Retina (tissue), 1 donor: ENCODE measurements around the gene FIBCD1.

ENCODE experiments used
- DNase-seq: peaks from one replicate; pipeline ENCODE4 v3.0.0-alpha.2; 2016

Gene FIBCD1

DNA sequence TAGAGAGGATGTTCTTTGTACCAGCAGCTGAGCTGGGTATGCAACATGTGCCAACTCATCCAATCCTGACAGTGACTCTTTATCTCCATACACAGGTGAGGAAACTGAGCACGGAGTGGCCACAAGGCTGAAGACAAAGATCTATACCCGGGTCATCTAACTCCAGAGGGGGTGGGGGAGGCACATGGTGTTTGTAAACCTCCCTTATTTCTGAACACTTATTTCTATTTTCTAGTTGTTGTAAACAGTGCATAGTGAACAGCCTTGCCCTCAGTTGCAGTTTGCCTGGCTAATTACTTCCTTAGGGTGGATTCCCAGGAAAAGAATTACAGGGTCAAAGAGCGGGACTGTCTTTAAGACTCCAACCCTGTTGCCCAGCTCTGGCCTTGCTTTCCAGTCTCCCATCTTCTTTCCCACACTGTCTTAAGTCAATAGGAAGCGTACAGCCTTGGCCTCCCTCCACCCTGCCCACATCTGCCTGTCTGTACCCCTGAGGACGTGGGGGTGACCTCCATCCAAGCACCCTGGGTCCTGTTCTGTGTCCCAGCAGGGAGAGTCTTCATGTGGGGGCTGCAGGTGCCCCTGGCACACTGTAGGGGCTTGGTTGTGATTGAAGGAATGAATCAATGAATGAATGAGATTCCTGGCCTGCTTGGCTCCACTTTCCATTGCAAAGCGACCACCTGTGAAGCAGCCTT lies 13.2 kb upstream of the FIBCD1 start:
- DNase-seq: no peak

DNA sequence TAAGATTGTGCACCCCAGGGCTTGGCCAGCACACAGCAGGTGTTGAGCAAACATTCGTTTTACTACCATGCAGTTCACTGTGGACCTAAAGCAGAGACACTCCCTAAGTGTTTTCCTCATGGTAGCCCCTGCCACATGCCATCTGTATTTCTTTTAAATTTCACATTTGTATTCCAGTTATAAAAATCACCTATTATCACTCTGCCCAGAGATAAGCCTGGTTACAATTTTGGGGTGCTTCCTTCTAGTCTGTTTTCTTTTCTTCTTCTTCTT lies 10.9 kb upstream of the FIBCD1 start:
- no peak for DNase-seq

DNA sequence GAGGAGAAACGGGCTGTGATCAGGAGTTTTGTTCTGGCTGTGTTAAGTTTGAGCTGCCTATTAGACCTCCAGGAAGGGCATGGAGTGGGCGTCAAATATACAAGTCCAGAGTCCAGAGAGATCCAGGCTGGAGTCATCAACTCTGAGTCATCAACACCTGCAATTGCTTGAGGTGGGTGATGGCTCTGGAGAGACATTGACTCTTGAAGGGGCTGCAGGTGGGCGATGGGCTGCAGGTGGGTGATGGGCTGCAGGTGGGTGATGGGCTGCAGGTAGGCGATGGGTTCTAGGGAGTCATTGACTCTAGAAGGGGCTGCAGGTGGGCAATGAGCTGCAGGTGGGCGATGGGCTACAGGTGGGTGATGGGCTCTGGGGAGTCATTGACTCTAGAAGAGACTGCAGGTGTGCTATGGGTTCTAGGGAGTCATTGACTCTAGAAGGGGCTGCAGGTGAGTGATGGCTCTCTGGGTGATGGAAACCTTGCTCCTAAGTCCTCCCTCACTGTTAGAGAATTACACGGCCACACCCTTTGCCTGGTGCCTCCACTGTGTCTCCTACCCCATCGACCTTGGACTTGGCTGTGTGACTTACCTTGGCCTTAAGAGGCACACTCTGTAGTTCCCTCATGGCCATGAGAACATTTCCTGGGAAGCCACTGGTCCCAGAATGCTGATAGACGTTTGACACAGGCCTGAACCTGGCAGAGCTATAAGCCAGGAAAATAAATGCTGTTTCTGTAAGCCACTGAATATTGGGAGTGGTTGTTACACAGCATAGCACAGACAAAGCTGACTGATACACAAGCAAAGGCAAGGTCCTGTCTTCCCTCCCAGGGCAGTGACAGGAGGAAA lies 10.4 kb upstream of the FIBCD1 start:
- DNase-seq: no peak

DNA sequence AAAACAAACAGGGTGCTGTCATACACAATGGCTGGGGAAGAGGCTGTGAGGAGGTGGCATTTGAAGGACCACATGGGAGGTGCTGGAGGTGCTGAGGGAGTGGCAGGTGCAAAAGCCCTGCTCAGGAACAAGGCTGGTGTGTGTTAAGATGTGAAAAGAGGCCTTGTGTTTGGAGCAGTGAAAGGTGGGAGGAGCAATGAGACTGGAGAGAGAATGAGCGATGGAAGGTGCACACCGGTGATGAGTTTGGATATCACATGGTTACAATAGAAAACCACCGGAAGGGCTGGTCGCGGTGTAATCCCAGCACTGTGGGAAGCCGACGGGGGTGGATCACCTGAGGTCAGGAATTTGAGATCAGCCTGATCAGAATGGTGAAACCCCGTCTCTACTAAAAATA lies 9.2 kb upstream of the FIBCD1 start:
- DNase-seq: no peak

DNA sequence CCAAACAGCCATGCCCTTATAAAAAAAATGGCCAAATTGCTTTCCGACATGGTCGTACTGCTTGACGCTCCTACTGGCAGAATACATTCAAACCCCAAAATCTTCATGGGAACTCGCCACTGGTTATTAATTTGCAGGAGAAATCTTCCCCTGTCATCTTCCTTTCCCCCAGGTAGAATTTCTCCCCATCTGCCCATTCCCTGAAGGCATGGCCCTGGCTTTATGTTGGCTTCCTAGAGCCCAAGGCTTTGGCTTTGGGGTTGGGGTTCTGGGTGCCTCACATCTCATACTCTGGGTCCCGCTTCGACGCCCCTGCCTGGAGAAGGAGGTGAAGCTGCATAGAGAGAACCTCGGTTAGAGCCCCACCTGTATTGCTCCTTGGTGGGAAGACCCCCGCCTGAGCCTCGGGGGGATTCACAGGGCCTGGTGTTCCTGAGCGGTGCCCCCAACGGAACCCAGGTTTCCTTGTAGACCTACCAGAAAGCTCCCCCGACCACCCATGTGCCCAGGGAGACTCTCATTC lies 8.6 kb upstream of the FIBCD1 start:
- no peak for DNase-seq

DNA sequence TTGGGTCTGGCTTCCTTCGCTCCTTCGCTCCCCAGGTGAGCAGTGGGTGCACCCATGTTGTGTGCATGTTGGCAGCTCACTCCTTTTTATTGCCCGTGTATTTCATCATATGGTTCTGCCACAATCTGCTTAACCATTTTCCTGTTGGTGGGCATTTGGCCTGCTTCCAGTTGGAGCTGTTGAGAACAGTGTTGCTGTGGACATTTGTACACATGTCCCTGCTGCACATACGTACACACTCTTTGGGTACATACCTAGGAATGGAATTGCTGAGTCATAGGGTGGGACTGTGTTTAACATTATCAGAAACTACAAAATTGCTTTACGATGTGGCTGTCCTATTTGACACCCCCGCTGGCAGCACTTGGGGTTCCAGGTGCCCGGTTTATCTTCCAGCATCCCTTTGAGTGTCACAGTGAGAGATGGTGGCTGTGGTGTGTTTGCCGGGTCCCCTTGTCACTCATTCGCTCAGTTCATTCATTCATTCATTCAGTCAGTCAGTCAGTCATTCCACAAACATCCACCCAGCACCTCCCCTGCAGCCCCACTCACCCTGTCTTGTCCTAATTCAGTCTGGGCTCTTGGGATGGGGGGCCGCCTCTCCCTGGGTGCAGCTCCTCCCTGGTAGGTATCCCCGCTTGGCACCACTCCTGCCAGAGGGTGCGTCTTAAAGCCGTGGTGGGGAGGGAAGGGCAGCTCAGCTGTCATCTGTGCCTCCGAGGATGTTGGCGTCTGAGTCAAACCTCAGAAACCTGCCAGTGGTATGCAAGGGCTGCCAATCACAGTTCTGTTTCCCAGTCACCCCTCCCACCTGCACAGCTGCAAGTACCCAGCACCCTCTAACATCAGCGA lies 7.9 kb upstream of the FIBCD1 start:
- no peak for DNase-seq

DNA sequence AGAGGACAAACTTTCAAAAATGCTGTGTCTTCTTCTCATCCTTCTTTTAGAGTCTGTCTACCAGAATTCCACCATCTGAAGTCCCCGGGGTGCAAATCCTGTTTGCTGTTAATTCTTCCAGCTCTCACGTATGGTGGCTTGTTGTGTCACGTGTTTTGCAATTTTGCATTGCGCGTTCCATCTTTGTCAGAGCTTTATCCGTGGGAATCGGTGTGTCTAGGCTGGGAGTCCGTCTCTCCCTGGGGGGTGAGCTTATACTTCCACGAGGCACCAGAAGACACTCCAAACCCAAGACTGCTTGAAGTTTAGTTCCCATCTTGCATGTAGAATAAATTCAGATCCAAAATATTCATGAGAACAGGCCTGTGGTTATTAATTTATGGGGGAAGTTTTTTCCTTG lies 6.1 kb upstream of the FIBCD1 start:
- no peak for DNase-seq

DNA sequence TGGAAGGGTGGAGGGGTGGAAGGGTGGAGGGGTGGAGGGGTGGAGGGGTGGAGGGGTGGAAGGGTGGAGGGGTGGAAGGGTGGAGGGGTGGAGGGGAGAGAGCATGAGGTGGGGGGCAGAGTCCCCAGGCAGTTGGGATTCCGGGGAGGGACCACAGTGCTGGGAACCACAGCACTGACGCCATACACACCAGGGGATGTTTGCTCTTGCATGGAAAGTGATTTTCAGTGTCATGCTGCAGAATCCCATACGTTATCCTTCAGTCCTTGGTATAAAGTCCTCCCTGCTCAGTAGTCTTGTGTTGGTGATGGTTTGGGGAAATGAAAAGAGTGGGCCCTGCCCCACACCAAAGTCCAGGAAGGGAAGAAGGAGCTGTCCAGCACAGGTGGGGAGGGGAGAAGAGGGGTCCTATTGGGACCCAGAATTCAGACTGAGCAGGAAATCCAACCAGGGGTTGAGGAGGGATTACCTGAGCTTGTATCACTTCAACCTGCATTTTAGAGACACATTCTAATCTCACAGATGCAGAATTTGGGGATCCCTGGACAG lies 5.5 kb upstream of the FIBCD1 start:
- DNase-seq: no peak

DNA sequence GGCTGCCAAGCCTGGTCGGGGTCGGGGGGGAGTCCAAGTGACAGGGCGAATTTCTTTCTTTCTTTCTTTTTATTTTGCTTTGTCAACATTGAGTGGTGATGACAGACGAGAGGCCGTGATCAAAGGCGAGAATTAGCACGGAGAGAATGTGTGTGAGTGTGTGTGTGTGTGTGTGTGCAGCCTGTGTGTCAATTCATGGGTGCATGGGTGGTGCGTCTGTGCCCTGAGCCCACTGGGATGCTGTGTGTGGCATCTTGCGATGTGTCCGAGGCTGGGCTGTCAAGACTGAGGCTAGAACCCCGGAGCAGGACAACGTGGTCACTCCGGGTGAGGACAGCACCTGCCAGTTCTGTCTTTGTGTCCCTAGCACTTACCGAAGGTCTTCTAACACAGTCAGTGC lies 4.7 kb upstream of the FIBCD1 start:
- peak; percentile 68 for DNase-seq

DNA sequence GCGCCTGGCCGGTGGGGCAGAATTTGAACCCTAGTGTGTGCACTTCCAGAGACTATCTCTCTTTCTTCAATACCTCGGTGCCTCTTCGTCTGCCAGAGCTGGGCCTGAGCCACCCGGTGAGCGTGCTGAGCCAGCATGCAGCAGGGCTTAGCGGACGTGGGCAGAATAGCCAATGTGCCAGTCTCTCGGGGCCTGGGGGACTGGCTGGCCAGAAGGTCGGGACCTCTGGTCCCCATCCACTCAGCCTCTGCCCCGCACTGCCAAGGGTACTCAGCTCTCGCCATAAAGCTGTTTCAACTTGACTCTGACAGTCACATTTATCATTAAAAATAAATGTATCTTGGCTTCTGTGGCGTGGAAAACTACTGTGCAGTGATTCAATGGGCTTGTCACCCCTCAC lies 4.2 kb upstream of the FIBCD1 start:
- DNase-seq: no peak

DNA sequence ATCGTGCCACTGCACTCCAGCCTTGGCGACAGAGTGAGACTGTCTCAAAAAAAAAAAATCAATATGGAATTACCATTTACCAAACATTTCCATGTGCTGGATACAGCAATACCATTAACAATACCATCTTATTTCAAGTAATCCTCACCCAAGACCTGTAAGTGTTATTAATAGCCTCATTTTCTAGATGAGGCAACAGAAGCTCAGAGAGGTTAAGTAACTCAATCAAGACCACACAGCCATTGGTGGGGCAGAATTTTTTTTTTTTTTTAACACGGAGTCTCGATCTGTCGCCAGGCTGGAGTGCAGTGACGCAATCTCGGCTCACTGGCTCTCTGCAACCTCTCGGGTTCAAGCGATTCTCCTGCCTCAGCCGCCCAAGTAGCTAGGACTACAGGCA lies 3.6 kb upstream of the FIBCD1 start:
- DNase-seq: no peak

DNA sequence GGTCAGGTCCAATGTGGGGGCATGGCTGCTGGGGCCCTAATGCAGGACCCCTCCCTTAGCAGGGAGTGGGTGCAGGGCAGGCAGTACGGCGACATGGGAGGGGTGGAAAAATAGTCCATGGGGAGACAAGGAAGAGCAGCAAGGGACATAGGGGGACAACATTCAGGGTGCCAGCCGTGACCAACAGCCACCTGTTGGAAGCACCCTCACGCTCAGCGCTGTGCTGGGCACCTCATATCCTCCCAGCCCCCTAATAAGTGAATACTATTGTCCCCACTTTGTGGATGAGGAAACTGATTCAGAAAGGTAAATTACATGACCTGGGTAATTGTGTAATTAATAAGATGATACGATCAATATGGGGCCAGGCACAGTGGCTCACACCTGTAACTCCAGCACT lies 3.0 kb upstream of the FIBCD1 start:
- no peak for DNase-seq

DNA sequence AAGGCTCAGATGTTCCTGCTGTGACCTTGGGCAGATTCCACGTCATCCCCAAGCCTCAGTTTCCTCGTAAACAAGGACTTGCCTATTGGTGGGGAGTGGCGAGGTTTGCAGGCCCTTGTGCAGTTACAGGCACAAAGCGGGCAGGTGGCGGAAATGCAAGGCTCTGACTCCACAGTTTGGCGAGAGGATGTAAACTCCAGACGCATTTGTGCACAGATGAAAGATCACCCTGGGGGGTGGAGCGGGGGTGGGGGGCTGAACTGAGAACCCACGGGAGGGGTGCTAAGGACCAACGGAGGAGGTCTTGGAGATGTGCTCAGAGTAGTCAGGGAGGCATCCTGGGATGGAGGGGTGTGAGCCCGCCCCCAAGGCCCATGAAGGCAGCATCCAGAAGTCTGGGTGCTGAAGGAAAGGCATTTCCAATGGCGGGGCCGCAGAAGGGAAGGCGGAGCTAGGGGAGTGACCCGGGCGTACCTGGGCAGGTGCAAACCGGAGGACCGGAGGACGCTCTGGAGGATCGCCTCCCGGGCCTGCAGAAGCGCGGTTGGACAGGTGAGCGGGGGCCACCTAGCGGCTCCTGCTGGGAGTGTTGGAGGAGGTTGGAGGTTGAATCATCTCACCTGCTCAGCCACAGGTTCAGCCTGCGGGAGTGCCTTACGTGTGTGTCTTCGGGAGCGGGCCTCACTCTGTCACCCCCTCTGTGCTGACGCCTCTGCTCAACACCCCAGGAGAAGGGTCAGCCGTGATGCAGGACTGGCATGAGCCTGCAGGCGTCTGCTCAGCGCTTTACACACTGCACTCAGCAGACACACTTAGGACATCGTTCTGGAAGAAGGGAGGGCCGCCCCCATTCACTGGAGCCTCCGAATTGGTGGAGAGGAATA lies 1.9 kb upstream of the FIBCD1 start:
- peak; percentile 86 for DNase-seq

DNA sequence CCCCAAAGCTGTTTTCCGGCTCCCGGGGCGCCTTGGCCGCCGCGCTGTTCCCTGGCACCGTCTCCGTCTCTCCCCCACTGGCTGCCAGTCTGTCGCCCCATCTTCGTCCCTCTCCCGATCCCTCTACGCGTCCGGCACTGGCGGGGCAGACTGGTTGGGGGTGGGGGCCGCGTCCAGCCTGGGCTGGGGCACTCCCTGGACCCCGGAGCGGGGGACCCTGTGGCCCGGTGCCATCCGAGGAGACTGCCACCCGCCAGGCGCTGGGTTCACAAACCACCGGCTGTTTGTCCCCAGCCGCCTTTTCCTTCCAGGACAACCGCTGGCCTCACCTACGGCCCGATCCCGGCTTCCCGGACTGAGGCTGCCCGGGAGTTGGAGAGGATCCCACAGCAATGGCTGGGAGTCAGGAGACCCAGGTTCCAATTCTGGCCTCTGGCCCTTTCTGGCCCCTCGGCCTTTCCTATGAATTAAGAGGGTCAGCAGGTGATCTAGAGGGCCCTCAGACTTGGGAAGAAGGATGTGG lies 1.0 kb upstream of the FIBCD1 start:
- DNase-seq: no peak

DNA sequence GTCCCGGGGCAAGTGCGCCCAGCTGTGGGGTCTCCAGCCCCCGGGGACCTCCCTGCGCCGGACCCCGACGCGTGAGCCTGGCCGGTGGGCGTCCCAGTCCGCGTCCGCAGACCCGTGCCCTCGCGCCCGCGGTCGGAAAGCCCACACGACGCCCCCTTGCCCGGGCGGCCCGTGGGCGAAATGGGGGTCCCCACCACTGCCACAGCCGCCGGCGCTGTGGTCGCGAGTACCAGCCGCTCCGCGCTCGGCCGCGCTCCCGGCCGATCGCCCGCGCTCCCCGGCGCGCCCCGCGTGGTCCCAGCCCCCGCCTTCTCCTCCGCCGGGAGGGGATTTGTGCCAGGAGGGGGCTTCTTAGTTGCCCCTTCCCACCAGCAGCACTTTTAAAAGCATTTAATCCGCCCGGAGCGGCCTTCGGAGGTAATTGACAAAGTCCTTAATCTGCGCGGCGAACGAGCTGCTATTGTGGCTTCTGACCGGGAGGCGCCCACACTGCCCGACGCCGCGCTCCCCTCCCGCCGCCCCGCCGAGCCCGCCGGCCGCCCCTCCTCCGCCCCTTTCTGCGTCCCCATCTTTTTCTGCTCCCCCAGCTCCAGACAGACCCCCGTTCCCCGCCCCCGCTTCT lies 469 bp upstream of the FIBCD1 start:
- peak; percentile 69 for DNase-seq

DNA sequence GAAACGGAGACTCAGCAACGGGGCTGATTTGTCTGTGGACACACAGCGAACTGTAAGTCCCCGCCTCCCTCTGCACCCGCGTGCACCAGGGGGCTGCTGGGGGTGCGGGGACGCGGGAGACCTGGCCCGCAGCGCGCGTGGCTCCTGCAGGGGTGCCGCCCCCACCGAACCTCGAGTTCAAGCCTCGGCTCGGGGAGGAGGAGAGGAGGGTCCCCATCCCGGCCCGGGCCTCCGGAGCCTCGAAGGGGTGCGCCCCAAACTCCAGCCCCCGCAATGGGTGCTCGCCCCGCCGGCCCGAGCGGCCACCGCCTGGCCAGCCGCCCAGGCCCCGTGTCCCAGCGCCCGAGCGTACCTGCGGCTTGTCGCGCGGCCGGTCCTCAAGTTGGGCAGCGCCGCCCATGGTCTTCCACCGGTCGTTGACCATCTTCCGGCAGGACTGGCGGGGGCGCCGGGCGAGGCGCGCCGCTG lies 829 bp downstream of the FIBCD1 start:
- no peak for DNase-seq

DNA sequence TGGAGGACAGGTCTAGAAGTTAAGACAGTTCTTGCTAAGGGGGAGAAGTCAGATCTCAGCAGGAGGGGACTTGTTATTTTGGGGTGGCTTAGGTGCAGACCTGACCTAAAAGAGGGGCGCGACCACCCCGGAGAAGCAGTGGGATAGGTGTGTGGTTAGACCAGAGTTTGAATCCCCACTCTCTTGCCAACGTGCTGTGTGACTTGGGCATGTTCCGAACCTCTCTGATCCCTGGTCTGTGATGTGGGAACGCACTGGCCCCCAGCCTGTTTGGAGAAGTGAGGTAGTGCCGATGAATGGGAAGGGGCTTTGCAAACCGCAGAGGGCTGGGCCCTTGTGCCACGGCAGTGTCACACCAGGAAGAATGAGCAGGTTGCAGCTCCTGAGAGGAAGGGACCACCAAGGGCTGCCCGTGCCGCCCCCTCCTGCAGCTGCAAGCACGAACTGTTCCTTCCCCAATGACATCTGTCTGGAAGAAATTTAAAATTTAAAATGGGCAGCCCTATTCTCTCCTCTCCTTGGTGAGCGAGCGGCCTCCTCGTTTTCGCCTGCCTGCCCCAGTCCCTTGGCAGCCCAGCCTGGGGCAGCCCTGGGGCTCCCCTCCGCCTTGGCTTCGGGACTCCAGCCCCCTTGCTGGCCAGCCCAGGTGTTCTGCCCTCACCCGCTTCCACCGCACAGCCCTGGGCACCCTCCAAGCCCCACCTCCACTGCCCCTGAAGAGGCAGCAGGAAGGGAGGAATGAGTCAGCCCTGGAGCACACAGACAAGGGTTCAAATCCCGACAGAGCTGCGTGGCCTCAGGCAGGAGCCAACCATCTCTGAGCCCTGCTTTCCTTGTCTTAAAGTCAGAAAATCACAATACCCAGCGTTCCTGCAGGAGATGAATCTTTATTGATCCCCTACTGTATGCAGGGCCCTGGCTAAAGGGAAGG lies 1.6 kb downstream of the FIBCD1 start:
- no peak for DNase-seq

DNA sequence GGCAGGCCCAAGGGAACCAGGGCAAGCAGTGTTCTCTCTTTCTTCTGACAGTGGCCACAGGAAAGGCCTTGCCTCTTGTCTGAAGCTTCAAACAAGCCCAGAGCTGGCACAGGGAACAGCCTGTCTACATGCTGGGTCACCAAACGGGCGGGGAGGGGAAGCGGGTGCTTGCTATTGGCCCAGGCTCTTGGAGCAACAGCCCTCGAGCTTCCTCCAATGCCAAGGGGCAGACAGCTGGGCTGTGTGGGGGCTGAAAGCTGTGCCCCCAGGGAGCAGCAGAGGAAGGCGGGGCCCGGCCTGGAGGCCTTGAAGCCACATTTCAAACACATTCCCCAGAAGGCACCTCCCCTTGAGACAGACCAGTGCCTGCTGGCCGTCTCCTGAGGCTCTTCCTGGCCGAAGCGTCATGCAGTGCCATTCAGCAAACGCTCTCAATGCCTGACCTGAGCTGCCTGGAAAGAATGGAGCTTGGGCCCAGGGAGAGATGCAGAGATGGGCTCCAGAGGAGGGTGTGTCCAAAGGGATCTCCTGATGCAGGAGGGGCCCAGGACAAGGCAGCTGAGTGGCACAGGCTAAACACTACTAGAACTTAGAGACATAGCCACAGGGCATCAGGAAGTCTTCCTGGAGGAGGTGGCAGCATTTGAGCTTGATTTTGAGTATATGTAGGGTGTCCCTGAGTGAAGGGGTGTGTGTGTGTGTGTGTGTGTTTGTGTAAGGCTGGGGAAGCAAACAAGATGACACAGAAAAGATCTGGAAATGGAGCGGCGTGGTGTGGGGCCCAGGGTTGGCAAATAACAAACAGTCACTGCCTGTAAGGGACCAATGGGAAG lies 2.5 kb downstream of the FIBCD1 start:
- peak; percentile 65 for DNase-seq

DNA sequence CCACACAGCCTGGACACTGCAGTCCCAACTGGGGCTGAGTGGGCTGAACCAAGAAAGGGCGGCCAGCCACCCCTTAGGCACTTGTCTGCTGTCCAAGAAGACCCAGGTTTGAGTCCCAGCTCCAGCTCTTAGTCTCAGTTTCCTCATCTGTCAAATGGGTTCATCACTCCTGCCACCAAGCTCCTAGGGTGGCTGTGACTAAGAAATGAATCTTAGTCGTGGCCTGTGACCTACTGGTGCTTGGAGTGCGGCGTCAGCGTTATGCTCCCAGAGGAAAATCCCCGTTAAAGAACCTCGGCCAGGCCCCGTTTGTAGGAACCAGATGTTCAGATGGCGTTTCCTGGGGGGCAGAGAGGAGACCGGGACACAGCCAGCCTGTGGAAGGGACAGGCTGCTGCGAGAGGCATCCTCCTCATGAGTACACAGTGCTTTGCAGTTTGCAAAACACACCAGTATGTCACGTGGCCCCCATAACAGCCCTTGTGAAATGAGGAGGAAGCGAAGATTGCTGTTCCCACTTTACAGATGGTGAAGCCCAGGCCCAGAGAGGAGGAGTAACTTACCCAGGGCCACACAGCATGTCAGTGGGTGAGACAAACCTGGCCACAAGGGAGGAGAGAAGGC lies 3.3 kb downstream of the FIBCD1 start:
- no peak for DNase-seq
